Epidermal melanocyte (primary cell): ENCODE data around the gene MSS51.
"Not testable (repeated sequence)": the region's sequence is repeated elsewhere in the genome, so short reads cannot be mapped to it uniquely, and the experiment has no call there.

ENCODE experiments used
- DNase-seq: peaks from one replicate; pipeline ENCODE4 v3.0.0; 2011; ENCODE audit warnings: low spot score; ENCODE audit not compliant: insufficient read length

The MSS51 gene

DNA sequence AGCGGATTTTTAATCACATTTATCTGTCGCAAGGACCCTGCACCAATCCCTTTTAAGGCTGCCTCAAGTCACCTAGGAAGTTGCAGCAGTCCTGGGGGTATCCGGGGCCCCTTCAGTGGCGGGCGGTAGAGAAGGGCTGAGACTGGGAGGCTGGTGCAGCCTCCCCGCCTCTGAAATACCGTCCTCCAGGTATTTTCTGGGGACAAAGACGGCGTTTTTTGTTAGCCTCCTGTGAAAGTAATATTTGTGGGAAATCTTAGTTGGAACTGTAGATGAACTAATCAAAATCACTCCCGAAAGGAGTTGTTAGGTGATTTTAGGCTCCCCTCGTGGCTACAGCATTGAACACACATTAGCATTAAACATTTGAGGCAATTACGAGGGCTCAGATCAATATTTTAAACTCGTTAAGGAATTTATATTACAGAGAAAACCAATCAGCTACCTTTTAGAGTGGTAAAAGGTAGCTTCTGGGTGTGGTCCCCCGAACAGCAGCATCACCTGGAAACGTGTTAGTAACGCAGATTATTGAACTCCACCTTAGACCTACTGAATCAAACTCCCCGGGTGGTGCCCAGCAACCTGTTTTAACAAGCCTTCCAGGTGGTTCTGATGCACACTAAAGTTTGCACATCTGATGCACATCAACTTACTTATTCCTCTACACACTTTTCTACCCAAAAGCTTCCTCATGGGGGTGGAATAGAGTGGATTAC, 19.0 kb downstream of the MSS51 start:
- DNase-seq, result peak; percentile 18

GRCh38 chr10:73413528-73414229, 19.7 kb downstream of the MSS51 start, which contains the start of gene ANXA7:
ANXA7 (minus strand) TSS chr10:73414058; CDS start chr10:73400856, 13,202 bp downstream.
- peak; percentile 93 for DNase-seq

- DNase-seq, result no peak
These were observed 20.2 kb downstream of the MSS51 start for GRCh38 chr10:73413108-73413527.

DNA sequence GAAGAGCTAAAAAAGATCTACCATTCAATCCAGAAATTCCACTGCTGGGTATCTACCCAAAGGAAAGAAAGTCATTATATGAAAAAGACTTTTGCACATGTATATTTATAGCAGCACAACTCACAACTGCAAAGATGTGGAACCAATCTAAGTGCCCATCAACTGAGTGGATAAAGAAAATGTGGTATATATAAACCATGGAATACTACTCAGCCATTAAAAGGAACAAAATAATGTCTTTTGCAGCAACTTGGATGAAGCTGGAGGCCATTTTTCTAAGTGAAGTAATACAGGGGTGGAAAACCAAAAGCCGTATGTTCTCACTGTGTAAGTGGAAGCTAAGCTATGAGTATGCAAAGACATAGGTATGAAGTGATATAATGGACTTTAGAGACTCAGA, 22.5 kb downstream of the MSS51 start:
- no peak for DNase-seq

- no peak for DNase-seq
These were observed 24.3 kb downstream of the MSS51 start for GRCh38 chr10:73408978-73409521.

GRCh38 chr10:73408061-73408460, 25.3 kb downstream of the MSS51 start:
- no peak for DNase-seq

DNA sequence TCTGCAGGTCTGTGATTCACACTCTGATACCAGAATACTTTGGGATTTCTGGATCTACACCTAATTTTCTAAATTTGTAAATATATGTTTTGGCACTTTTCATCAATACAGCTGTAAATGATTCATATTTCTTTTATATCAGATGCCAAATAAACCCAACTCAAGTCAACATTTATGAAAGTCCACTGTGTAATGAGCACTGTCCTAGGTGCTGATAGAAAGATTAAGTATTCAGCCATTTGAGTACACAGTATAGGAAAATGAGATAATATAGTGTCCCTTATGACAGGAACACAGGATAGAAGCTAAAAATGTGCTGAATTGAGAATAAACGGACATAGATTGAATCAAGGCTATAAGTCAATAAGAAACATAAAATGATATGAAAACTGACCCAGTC, 25.9 kb downstream of the MSS51 start:
- no peak for DNase-seq

- no peak for DNase-seq
These were observed 26.5 kb downstream of the MSS51 start for GRCh38 chr10:73406846-73407245.

DNA sequence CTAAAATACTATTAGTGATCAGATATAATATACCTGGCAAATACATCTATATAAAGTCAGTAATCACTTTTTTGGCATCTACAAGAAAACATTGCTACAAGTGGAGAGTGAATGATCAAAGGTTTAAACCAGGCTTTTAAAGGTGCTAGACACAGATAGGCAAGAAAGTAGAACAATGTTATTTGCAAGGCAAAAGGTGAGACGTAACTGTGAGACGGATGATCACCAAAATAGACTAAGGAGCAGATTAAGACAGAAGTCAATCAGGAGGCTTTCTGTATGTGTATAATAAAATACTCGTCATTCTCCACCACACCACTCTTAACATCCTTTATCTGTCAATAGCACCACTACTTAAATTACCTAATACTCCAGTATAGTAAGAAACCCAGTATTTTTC, 27.8 kb downstream of the MSS51 start:
- no peak for DNase-seq

DNA sequence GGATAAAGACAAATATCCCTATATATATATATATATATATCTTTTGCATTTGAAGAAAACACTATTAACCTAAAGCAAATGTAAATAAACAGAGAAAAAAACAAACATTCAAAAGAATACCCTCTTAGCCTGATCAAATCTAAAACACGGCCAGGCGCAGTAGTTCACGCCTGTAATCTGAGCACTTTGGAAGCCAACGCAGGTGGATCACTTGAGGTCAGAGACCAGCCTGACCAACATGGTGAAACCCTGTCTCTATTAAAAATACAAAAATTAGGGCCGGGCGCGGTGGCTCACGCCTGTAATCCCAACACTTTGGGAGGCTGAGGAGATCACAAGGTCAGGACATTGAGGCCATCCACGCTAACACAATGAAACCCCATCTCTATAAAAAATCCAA, 28.7 kb downstream of the MSS51 start:
- DNase-seq, result no peak

GRCh38 chr10:73401636-73402035, 31.7 kb downstream of the MSS51 start:
- no peak for DNase-seq

GRCh38 chr10:73399063-73399462, 34.3 kb downstream of the MSS51 start:
- DNase-seq, result no peak

GRCh38 chr10:73398024-73398423, 35.3 kb downstream of the MSS51 start:
- no peak for DNase-seq

DNA sequence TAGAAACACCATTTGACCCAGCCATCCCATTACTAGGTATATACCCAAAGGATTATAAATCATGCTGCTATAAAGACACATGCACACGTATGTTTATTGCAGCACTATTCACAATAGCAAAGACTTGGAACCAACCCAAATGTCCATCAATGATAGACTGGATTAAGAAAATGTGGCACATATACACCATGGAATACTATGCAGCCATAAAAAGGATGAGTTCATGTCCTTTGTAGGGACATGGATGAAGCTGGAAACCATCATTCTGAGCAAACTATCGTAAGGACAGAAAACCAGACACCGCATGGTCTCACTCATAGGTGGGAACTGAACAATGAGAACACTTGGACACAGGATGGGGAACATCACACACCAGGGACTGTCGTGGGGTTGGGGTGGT, 39.0 kb downstream of the MSS51 start:
- not testable (repeated sequence) for DNase-seq

GRCh38 chr10:73388228-73388627, 45.1 kb downstream of the MSS51 start:
- DNase-seq, result no peak

DNA sequence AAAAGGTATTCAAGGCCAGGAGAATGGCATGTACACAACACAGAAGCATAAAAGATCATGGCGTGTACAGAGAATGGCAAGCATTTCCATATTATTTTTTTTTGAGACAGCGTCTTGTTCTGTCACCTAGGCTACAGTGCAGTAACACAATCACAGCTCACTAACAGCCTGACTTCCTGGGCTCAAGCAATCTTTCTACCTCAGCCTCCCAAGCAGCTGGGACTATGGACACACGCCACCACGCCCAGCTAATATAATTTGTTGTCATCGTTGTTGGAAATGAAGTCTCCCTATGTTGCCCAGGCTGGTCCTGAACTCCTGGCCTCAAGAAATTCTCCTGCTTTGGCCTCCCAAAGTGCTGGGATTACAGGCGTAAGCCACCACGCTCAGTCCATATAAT, 46.8 kb downstream of the MSS51 start:
- no peak for DNase-seq

DNA sequence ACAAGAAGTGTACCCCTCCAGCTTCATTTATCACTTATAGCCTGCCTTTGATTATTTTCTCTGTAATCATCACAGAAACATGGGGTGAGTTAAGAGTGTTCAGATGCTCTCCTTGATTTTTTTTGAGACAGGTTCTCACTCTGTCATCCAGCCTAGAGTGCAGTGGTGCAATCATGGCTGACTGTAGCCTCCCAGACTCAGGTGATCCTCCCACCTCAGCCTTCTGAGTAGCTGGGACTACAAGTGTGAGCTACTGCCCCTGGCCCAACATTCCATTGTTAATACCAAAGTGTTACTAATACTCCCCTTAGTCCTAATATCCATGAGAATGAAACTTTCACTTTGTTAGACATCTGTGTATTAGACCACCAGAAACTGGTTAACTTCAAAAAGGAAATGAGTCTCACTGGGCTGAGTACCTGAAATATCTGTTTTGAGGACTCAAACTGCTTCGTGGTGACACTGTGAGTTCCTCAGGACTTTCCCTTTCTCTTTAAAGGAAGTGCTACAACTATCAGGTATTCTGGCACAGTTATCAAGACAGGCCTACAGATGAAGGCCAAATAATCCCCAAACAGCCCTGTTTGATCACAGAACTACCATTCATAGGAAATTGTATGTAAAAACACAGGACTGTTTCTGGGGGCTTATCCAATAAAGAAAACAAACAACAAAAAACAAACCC, 54.2 kb downstream of the MSS51 start:
- no peak for DNase-seq

DNA sequence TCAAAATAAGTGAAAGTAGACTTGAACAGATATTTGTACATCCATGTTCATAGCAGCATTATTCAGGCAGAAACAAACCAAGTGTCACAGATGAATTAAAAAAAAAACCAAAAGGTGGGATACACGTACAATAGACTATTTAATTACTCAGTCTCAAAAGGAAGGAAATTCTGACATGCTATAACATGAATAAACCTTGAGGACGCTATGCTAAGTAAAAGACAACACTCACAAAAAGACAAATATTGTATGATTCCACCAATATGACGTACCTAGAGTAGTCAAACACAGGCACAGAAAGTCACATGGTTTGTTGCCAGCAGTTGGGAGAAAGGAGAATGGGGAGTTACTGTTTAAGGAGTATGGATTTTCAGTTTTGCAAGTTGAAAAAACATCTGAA, 56.7 kb downstream of the MSS51 start:
- DNase-seq, result no peak
